ENCODE measurements around the gene TGM5.
"Not testable (repeated sequence)": the region's sequence is repeated elsewhere in the genome, so short reads cannot be mapped to it uniquely, and the experiment has no call there.

The TGM5 gene

DNA sequence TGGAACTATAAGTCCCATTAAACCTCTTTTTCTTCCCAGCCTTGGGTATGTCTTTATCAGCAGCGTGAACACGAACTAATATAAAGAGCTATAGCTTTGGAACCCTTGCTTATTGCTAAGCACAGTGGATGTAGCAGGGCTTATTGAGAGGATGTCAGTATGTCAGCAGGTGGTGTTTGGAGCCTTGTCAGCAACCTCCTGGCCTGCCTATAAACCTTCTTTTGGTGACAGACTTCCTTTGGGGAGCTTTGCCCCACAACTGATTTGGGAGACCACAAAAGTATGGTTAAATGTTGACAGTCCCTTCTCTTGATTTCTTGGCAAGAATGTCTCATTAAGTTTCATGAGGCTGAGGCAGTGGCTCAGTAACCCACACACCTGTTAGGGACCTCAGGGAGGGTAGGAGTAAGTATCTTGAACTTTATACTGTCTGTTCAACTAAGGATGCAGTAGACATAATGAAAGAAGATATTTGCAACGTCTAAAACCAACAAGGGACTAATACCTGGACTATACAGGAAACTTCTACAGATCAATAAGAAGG lies 66.7 kb downstream of the TGM5 start:
- in situ Hi-C loops (cut with MboI; ENCODE audit: low sequenced_read_pairs) = no loop called here

- in situ Hi-C loops (cut with MboI; ENCODE audit: low sequenced_read_pairs) = no loop called here
Measured at GRCh38 chr15:43198992-43199391, 67.7 kb downstream of the TGM5 start.

DNA sequence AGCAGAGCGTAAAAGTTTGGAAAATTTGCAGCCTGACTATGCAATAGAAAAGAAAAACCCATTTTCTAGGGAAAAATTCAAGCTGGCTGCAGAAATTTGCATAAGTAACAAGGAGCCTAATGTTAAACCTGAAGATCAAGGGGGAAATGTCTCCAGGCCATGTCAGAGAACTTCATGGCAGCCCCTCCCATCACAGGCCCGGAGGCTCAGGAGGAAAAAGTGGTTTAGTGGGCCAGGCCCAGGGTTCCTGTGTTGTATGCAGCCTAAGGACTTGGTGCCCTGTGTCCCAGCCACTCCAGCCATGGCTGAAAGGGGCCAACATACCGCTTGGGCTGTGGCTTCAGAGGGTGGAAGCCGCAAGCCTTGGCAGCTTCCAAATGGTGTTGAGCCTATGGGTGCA lies 68.2 kb downstream of the TGM5 start:
- in situ Hi-C loops (cut with MboI; ENCODE audit: low sequenced_read_pairs) = not testable (repeated sequence)

DNA sequence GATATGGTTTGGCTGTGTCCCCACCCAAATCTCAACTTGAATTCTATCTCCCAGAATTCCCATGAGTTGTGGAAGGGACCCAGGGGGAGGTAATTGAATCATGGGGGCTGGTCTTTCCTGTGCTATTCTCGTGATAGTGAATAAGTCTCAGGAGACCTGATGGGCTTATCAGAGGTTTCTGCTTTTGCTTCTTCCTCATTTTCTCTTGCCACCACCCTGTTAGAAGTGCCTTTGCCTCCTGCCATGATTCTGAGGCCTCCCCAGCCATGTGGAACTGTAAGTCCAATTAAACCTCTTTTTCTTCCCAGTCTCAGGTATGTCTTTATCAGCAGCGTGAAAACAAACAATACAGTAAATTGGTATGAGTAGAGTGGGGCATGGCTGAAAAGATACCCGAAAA lies 69.0 kb downstream of the TGM5 start:
- in situ Hi-C loops (cut with MboI; ENCODE audit: low sequenced_read_pairs) = not testable (repeated sequence)

GRCh38 chr15:43196760-43197548 lies 69.8 kb downstream of the TGM5 start:
- in situ Hi-C loops (cut with MboI; ENCODE audit: low sequenced_read_pairs) = no loop called here

GRCh38 chr15:43194795-43195194 lies 71.9 kb downstream of the TGM5 start:
- in situ Hi-C loops (cut with MboI; ENCODE audit: low sequenced_read_pairs) = no loop called here

- in situ Hi-C loops (cut with MboI; ENCODE audit: low sequenced_read_pairs) = no loop called here
Measured at GRCh38 chr15:43193710-43194109, 73.0 kb downstream of the TGM5 start.

- in situ Hi-C loops (cut with MboI; ENCODE audit: low sequenced_read_pairs) = no loop called here
Measured at GRCh38 chr15:43190178-43190577, 76.5 kb downstream of the TGM5 start.

- in situ Hi-C loops (cut with MboI; ENCODE audit: low sequenced_read_pairs) = no loop called here
Measured at GRCh38 chr15:43189296-43189695, 77.4 kb downstream of the TGM5 start.

GRCh38 chr15:43187544-43188155 lies 79.1 kb downstream of the TGM5 start:
- in situ Hi-C loops (cut with MboI; ENCODE audit: low sequenced_read_pairs) = no loop called here

DNA sequence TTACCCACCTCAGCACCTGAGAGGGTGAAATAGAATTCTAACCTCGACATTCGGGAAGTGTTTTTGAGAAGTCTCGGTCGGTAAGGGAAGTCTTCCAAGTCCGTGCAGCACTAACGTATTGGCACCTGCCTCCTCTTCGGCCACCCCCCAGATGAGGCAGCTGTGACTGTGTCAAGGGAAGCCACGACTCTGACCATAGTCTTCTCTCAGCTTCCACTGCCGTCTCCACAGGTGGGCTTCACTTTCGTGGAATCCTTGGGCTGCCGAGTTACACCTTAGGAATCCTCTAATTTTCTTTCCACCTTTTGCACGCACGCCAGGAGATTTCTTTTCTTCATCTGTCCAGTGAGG lies 80.8 kb downstream of the TGM5 start:
- in situ Hi-C loops (cut with MboI; ENCODE audit: low sequenced_read_pairs) = no loop called here

GRCh38 chr15:43185157-43186002 lies 81.3 kb downstream of the TGM5 start, which contains the start of gene CCNDBP1:
CCNDBP1 (plus strand) TSS chr15:43185403; CDS start chr15:43185499, 96 bp downstream.
- in situ Hi-C loops (cut with MboI; ENCODE audit: low sequenced_read_pairs) = no loop called here

DNA sequence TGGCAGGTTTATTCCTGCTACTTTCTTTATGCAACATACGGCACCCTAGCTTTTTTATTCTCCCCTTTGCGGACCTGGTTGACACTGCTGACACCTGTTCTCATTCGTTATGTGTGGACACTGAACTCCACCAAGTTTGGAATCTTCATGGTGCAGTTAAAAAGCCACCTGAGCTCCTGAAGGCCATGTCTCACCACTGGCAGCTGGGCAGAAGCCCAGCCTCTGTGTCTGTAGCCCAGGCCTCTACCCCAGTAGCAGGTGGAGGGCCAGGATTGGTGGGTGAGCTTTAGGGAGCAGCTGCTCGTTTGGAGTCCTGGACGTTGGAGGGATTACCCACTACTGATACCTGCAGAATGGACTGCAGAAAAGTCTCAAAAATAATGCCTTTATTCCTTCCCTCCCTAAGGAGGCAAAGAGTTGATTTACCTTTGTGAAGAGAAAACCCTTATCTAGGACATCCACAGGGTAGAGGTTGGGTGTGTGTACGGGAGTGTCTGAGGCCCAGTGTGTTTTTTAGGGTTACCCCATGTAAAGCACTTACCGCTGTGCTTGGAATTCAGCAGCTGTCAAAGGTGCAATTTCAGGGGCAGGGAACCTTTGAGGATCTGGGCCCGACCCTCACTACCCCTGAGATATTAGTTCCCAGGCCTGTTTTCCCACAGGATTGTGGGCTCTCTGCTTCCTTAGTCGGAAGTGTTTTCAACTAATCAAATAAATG lies 82.2 kb downstream of the TGM5 start:
- in situ Hi-C loops (cut with MboI; ENCODE audit: low sequenced_read_pairs) = no loop called here

- in situ Hi-C loops (cut with MboI; ENCODE audit: low sequenced_read_pairs) = no loop called here
Measured at GRCh38 chr15:43183270-43183669, 83.5 kb downstream of the TGM5 start.
